K562 (cell line): ENCODE data around the gene STAT4. TPM values are rescaled to one million over a fixed set of nuclear protein-coding genes. Genes with fewer than 3 reads are reported as not detected.

Experiments used
- ATAC-seq: fragments of 200-7000 bp; cut with Tn5 transposase; 3 replicates; pipeline ENCODE4 v1.9.1; 2020; ENCODE audit warnings: moderate library complexity
- BruUV-seq: library from RNA; stranded (reverse); fragments of 400-500 nt; replicated peaks from 2 replicates; lab custom pipeline; 2021; lab: Mats Ljungman, UMichigan
- CTCF ChIA-PET: fragments of 300-600 bp; formaldehyde crosslinking; extraction: SDS; loops from one replicate; lab custom pipeline; 2021; ENCODE audit warnings: low intra/inter-chr PET ratio; lab: Yijun Ruan, JAX
- POLR2A ChIA-PET: fragments of 300-600, 350-650 bp; sonication (Branson Sonifier 250); formaldehyde crosslinking; extraction: SDS; loops from one replicate; lab custom pipeline; 2021; ENCODE audit warnings: antibody characterized with exemption, inconsistent platforms; lab: Yijun Ruan, JAX
- DNase-seq, 4 experiments: peaks; one replicate each; pipeline versions ENCODE4 v3.0.0 to v3.0.0-alpha.2; 2011 to 2018; ENCODE audit warnings: low spot score in 3 of 4, mixed read lengths in 3 of 4; ENCODE audit errors: extremely low read depth in 1 of 4
- FAIRE-seq: peaks from 2 replicates; lab custom pipeline; 2011; peaks lifted over from hg19 to GRCh38; lab: Jason Lieb, UNC
- H2AFZ ChIP-seq: 2 replicates; pipeline ENCODE4 v1.6.0; 2011; ENCODE audit warnings: low read depth, low read length, control low read depth, inconsistent platforms
- H3K27ac ChIP-seq: fragments of 200-600 bp; 3 replicates; pipeline ENCODE4 v1.8.0; 2011; ENCODE audit warnings: low read depth, mild to moderate bottlenecking, control low read depth, inconsistent platforms, low read length, moderate library complexity, mixed read lengths; ENCODE audit errors: extremely low read depth
- H3K27me3 ChIP-seq, 2 experiments: fragments of 300-600 bp in 1 of 2; 2 replicates in 1 of 2; 3 replicates in 1 of 2; pipeline versions ENCODE4 v1.6.0 to v1.8.0; 2011; ENCODE audit warnings: inconsistent platforms in 2 of 2, low read length in 2 of 2, mild to moderate bottlenecking in 1 of 2, mixed read lengths in 1 of 2, moderate library complexity in 1 of 2; ENCODE audit not compliant: control insufficient read depth in 2 of 2, insufficient read depth in 2 of 2
- H3K36me3 ChIP-seq: fragments of 300-600 bp; 3 replicates; pipeline ENCODE4 v1.8.0; 2011; ENCODE audit warnings: mild to moderate bottlenecking, low read length, inconsistent platforms; ENCODE audit not compliant: control insufficient read depth, insufficient read depth
- H3K4me1 ChIP-seq, 2 experiments: fragments of 200-600 bp in 1 of 2; replicated peaks in 1 of 2; 2 replicates in 1 of 2; 3 replicates in 1 of 2; pipeline versions ENCODE4 v1.5.1 to v1.8.0; 2011; ENCODE audit warnings: inconsistent platforms in 2 of 2, low read length in 2 of 2, mild to moderate bottlenecking in 1 of 2, mixed read lengths in 1 of 2, moderate library complexity in 1 of 2; ENCODE audit not compliant: control insufficient read depth in 2 of 2, insufficient read depth in 2 of 2
- H3K4me2 ChIP-seq: 2 replicates; pipeline ENCODE4 v1.6.1; 2011; ENCODE audit warnings: low read length, control low read depth, inconsistent platforms, mixed read lengths; ENCODE audit not compliant: insufficient read depth
- H3K4me3 ChIP-seq: fragments of 200-600 bp; sonication (generic), shearing (Covaris generic); 2 replicates; pipeline ENCODE4 v1.5.1; 2016; ENCODE audit warnings: control low read depth, inconsistent platforms
- H3K79me2 ChIP-seq: fragments of 200-600 bp; 3 replicates; pipeline ENCODE4 v1.8.0; 2011; ENCODE audit warnings: low read length, inconsistent platforms; ENCODE audit not compliant: control insufficient read depth, insufficient read depth
- H3K9ac ChIP-seq, 2 experiments: 2 replicates each; pipeline versions ENCODE4 v1.6.0 to v1.6.1; 2011; ENCODE audit warnings: low read depth in 2 of 2, low read length in 2 of 2, control low read depth in 1 of 2, inconsistent platforms in 1 of 2, mild to moderate bottlenecking in 1 of 2, mixed read lengths in 1 of 2; ENCODE audit not compliant: insufficient read depth in 1 of 2
- H3K9me1 ChIP-seq: one replicate; pipeline ENCODE4 v1.6.0; 2011; ENCODE audit warnings: inconsistent platforms, mild to moderate bottlenecking, low read length, moderate library complexity; ENCODE audit not compliant: control insufficient read depth, insufficient read depth
- H3K9me3 ChIP-seq: replicated peaks from 2 replicates; pipeline ENCODE4 v1.5.1; 2011; ENCODE audit warnings: low read depth, low read length, inconsistent platforms; ENCODE audit not compliant: control insufficient read depth, insufficient read depth
- H4K20me1 ChIP-seq: replicated peaks from 2 replicates; pipeline ENCODE4 v1.6.1; 2011; ENCODE audit warnings: low read length, inconsistent platforms, mixed read lengths; ENCODE audit not compliant: control insufficient read depth, insufficient read depth
- BHLHE40 ChIP-seq: IDR thresholded peaks from 2 replicates; pipeline ENCODE4 v1.6.1; 2011; ENCODE audit warnings: low read length, improper control_type of control experiment
- CEBPB ChIP-seq: fragments of 450-650 bp; IDR thresholded peaks from 2 replicates; pipeline ENCODE4 v1.6.1; 2016; ENCODE audit warnings: missing genetic modification characterization, missing compliant biosample characterization
- CEBPG ChIP-seq, 3 experiments: fragments of 200-800 bp in 1 of 3; sonication (Bioruptor generic) in 1 of 3; sonication (generic) in 1 of 3; formaldehyde crosslinking in 1 of 3; IDR thresholded peaks in 2 of 3; conservative IDR thresholded peaks in 1 of 3; 2 replicates each; pipeline versions ENCODE4 v1.6.1 to v1.8.0; 2016 to 2022; ENCODE audit warnings: missing compliant biosample characterization in 2 of 3, missing genetic modification characterization in 2 of 3, mild to moderate bottlenecking in 1 of 3, missing genetic modification reagents in 1 of 3
- RAD21 ChIP-seq, 2 experiments: fragments of 250-450 bp in 1 of 2; fragments of 450-650 bp in 1 of 2; sonication (Bioruptor Pico) in 1 of 2; formaldehyde crosslinking in 1 of 2; IDR thresholded peaks in 1 of 2; conservative IDR thresholded peaks in 1 of 2; 2 replicates each; pipeline versions ENCODE4 v1.4.0 to v1.8.0; 2020 to 2022; ENCODE audit warnings: mild to moderate bottlenecking in 2 of 2, moderate library complexity in 1 of 2
- SMC3 ChIP-seq: conservative IDR thresholded peaks from 2 replicates; pipeline ENCODE4 v1.6.1; 2011; ENCODE audit warnings: low read depth, low read length, improper control_type of control experiment; ENCODE audit not compliant: insufficient read depth
- STAT5B ChIP-seq: fragments of 250-450 bp; sonication (Bioruptor Pico); IDR thresholded peaks from 2 replicates; pipeline ENCODE4 v1.8.0; 2021; ENCODE audit warnings: mild to moderate bottlenecking, inconsistent platforms
- STAT6 ChIP-seq: sonication (generic); formaldehyde crosslinking; IDR thresholded peaks from 2 replicates; pipeline ENCODE4 v1.8.1; 2023; ENCODE audit warnings: mild to moderate bottlenecking, missing genetic modification reagents
- ZBTB2 ChIP-seq: fragments of 450-650 bp; IDR thresholded peaks from 2 replicates; pipeline ENCODE4 v1.6.1; 2016; ENCODE audit warnings: antibody characterized with exemption
- ZSCAN32 ChIP-seq: fragments of 450-650 bp; formaldehyde crosslinking; IDR thresholded peaks from 2 replicates; pipeline ENCODE4 v1.4.0; 2020; ENCODE audit warnings: mild to moderate bottlenecking, moderate library complexity
- WGBS: fragments of 100-300 bp; shearing (Covaris generic); methylation state at CpG from one replicate; pipeline ENCODE4 v1.1.6; 2016; ENCODE audit warnings: low coverage, mixed read lengths; ENCODE audit not compliant: insufficient coverage; ENCODE audit errors: missing lambda C conversion rate; 5-methylcytosine and 5-hydroxymethylcytosine counted together
- in situ Hi-C: fragments of 300-500 bp; cut with MboI; formaldehyde crosslinking; loops from 4 replicates; pipeline ENCODE4 v1.15.0; 2018; ENCODE audit warnings: inconsistent platforms, mixed read lengths
- intact Hi-C: fragments of 100-400 bp; cut with micrococcal nuclease; formaldehyde crosslinking; loops from 2 replicates; pipeline ENCODE4 v1.14.2; 2022
- polyA plus RNA-seq, 8 experiments: library from polyadenylated mRNA; depleted of rRNA in 4 of 8; stranded (reverse) in 5 of 8; unstranded in 3 of 8; fragments of >200 nt; fragmentation: Nextera tagmentation in 2 of 8; fragmentation: Illumina TruSeq in 1 of 8; extraction: Ambion mirVana in 2 of 8; extraction: Trizol in 1 of 8; gene quantifications; 2 replicates each; pipeline versions ENCODE4 v1.2.1 to v1.2.3, GENCODE V29; 2011 to 2014; ENCODE audit warnings: inconsistent platforms in 1 of 8, missing spikeins in 1 of 8
- total RNA-seq, 7 experiments: library from RNA; depleted of rRNA in 6 of 7; stranded (reverse); fragments of >200 nt in 6 of 7; fragmentation: Illumina TruSeq in 2 of 7; extraction: Trizol in 2 of 7; gene quantifications; 2 replicates each; pipeline versions ENCODE4 v1.2.1 to v1.2.3, GENCODE V29; 2011 to 2021; ENCODE audit warnings: low replicate concordance in 1 of 7
- TF ChIP-seq, protein P1 (sequence below), 3 experiments: IDR thresholded peaks in 2 of 3; conservative IDR thresholded peaks in 1 of 3; 2 replicates each; pipeline ENCODE4 v1.5.1; 2011 to 2012; ENCODE audit warnings: low read length in 3 of 3, mild to moderate bottlenecking in 3 of 3, control low read depth in 2 of 3, improper control_type of control experiment in 1 of 3, inconsistent platforms in 1 of 3, low read depth in 1 of 3, mixed read lengths in 1 of 3, moderate library complexity in 1 of 3; ENCODE audit not compliant: insufficient read depth in 2 of 3
- TF ChIP-seq, protein P2 (sequence below): IDR thresholded peaks from 2 replicates; pipeline ENCODE4 v1.6.1; 2016; ENCODE audit warnings: missing genetic modification characterization, missing compliant biosample characterization

Gene STAT4
- total and polyA plus RNA-seq, 9 of the 15 experiments (the other 6 are each of a cell fraction or from before 2014, with no cell fraction given) = 0.01 to 0.06 (median 0.03) TPM; not detected in 6

- DNase-seq = peak; percentile 5 to 20 (median 10)
- POLR2A ChIA-PET = interaction anchor here (0.7 kb wide), 1 partner anchor 10 kb away, joined by 4 read pairs; no protein-coding TSS in a partner anchor
- 1% methylated on average over 5 of the region's 5 CpGs for WGBS
- Histone ChIP-seq H3K36me3 (no peaks in the 10 kb centered on the region), H3K27ac (no peak overlapping the region), H3K4me3 (no peak overlapping the region), H4K20me1 (no peaks in the 10 kb centered on the region), H3K4me1 (no peaks in the 10 kb centered on the region), H2AFZ (no peak overlapping the region), H3K9ac (no peak overlapping the region), H3K9me3 (no peaks in the 10 kb centered on the region), H3K79me2 (no peaks in the 10 kb centered on the region), H3K4me2 (no peak overlapping the region), H3K27me3 (peaks cover 0 to 4% of the 10 kb centered on the region in 2 experiments; a peak in 1 of 5 replicates), H3K9me1 (no peaks in the 10 kb centered on the region)
- no peak for TF ChIP-seq STAT5B
- 0 out of 2 replicates have a peak, but pooled peaks have one; percentile 22 for TF ChIP-seq SMC3
- no peak for TF ChIP-seq ZSCAN32 (CRISPR knock-in tag)
- TF ChIP-seq RAD21 (CRISPR knock-in tag; conservative IDR thresholded peaks at IDR 0.05 in 1 of 2, IDR thresholded peaks at IDR 0.05 in 1 of 2) = peak; percentile 23 to 26; a peak in 3 of 4 replicates
- TF ChIP-seq CEBPG (CRISPR knock-in tag; IDR thresholded peaks at IDR 0.05) = no peak
- 0 out of 4 replicates have a peak, but pooled peaks of 1 of the 2 experiments have one; percentile 24 for TF ChIP-seq CEBPG (tag; conservative IDR thresholded peaks at IDR 0.05 in 1 of 2, IDR thresholded peaks at IDR 0.05 in 1 of 2)
- peak; percentile 51 for TF ChIP-seq CEBPB (tag)
- no peak for TF ChIP-seq ZBTB2
- TF ChIP-seq, protein P1, sequence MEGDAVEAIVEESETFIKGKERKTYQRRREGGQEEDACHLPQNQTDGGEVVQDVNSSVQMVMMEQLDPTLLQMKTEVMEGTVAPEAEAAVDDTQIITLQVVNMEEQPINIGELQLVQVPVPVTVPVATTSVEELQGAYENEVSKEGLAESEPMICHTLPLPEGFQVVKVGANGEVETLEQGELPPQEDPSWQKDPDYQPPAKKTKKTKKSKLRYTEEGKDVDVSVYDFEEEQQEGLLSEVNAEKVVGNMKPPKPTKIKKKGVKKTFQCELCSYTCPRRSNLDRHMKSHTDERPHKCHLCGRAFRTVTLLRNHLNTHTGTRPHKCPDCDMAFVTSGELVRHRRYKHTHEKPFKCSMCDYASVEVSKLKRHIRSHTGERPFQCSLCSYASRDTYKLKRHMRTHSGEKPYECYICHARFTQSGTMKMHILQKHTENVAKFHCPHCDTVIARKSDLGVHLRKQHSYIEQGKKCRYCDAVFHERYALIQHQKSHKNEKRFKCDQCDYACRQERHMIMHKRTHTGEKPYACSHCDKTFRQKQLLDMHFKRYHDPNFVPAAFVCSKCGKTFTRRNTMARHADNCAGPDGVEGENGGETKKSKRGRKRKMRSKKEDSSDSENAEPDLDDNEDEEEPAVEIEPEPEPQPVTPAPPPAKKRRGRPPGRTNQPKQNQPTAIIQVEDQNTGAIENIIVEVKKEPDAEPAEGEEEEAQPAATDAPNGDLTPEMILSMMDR (IDR thresholded peaks at IDR 0.05 in 2 of 3, conservative IDR thresholded peaks at IDR 0.05 in 1 of 3; ENCODE audit: insufficient read depth in 2 of 3, low read depth in 1 of 3, low read length in 3 of 3) = peak; percentile 21 to 56 (median 36); a peak in 3 of 6 replicates
- TF ChIP-seq, protein P2, sequence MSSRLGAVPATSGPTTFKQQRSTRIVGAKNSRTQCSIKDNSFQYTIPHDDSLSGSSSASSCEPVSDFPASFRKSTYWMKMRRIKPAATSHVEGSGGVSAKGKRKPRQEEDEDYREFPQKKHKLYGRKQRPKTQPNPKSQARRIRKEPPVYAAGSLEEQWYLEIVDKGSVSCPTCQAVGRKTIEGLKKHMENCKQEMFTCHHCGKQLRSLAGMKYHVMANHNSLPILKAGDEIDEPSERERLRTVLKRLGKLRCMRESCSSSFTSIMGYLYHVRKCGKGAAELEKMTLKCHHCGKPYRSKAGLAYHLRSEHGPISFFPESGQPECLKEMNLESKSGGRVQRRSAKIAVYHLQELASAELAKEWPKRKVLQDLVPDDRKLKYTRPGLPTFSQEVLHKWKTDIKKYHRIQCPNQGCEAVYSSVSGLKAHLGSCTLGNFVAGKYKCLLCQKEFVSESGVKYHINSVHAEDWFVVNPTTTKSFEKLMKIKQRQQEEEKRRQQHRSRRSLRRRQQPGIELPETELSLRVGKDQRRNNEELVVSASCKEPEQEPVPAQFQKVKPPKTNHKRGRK = no peak
- TF ChIP-seq STAT6 (CRISPR knock-in tag) = no peak
- peak; percentile 11; the same call in 1 of the 2 replicates for TF ChIP-seq BHLHE40
- in situ Hi-C loops (no loop called here), intact Hi-C loops (loop anchor here (2.0 kb wide), 1 partner anchor 356 kb away; no protein-coding TSS in a partner anchor)
- CTCF ChIA-PET = interaction anchor here (0.7 kb wide), 2 partner anchors 344 to 356 kb away, joined by 3 to 4 read pairs; no protein-coding TSS in a partner anchor
- FAIRE-seq = peak; percentile 42
- no TSS peak for BruUV-seq
- peak; percentile 71; the same call in 2 of the 3 replicates for ATAC-seq
These were observed 14.4 kb upstream of the STAT4 start for GRCh38 chr2:191165176-191165643.
